Lower lobe of right lung (tissue), 2 donors: ENCODE results near the gene CTDSPL. TPM values are rescaled to one million over a fixed set of nuclear protein-coding genes. Genes with fewer than 3 reads are reported as not detected.

ENCODE experiments used
- ATAC-seq, 2 donors: fragments of 200-7000 bp; cut with Tn5 transposase; one replicate each; pipeline ENCODE4 v1.9.1; 2020 to 2022; ENCODE audit warnings: mild to moderate bottlenecking in 2 of 2, moderate library complexity in 2 of 2
- DNase-seq: peaks from one replicate; pipeline ENCODE4 v3.0.0-alpha.2; 2020
- H3K27ac ChIP-seq: fragments of 200-600 bp; one replicate; pipeline ENCODE4 v1.8.0; 2022
- H3K27me3 ChIP-seq: fragments of 200-600 bp; one replicate; pipeline ENCODE4 v1.8.0; 2022; ENCODE audit warnings: low read depth
- H3K36me3 ChIP-seq: fragments of 200-600 bp; one replicate; pipeline ENCODE4 v1.8.0; 2022; ENCODE audit warnings: mild to moderate bottlenecking
- H3K4me1 ChIP-seq: fragments of 200-600 bp; one replicate; pipeline ENCODE4 v1.8.0; 2022
- H3K4me3 ChIP-seq: fragments of 200-600 bp; one replicate; pipeline ENCODE4 v1.8.0; 2022; ENCODE audit warnings: mild to moderate bottlenecking
- H3K9me3 ChIP-seq: fragments of 200-600 bp; one replicate; pipeline ENCODE4 v1.8.0; 2022
- CTCF ChIP-seq: fragments of 200-600 bp; IDR thresholded peaks from one replicate; pipeline ENCODE4 v1.8.0; 2022; ENCODE audit warnings: antibody characterized with exemption, mild to moderate bottlenecking
- intact Hi-C: fragments of 100-400 bp; cut with DNase I; formaldehyde crosslinking; loops from one replicate; pipeline ENCODE4 v1.11.0; 2022
- total RNA-seq: library from RNA; stranded (reverse); fragmentation: NEBNext Ultra II Directional; extraction: Animal tissue kit (Norgen Biotek cat#: 25700); gene quantifications from one replicate; pipeline ENCODE4 v1.2.1, GENCODE V29; 2021
- donor health status: DM: no; HTN: yes; CAD: no; lungs with severe emphysema.

CTDSPL gene
- total RNA-seq, 1 donor from 2014 or later, result 60.3 TPM

- Histone ChIP-seq H3K27me3 (no peaks in the 10 kb centered on the region), H3K36me3 (peaks cover 47% of the 10 kb centered on the region), H3K4me1 (peaks cover 15% of the 10 kb centered on the region), H3K9me3 (no peaks in the 10 kb centered on the region), H3K4me3 (no peak overlapping the region), H3K27ac (no peak overlapping the region)
- ATAC-seq, result no peak
- no peak for TF ChIP-seq CTCF
- DNase-seq, result no peak
- intact Hi-C loops, result no loop called here
Measured at GRCh38 chr3:37973246-37974054, 111.8 kb downstream of the CTDSPL start.

- Histone ChIP-seq H3K4me1 (peaks cover 5% of the 10 kb centered on the region), H3K4me3 (no peak overlapping the region), H3K36me3 (peaks cover 47% of the 10 kb centered on the region), H3K27ac (no peak overlapping the region), H3K27me3 (no peaks in the 10 kb centered on the region), H3K9me3 (no peaks in the 10 kb centered on the region)
- intact Hi-C loops, result no loop called here
- ATAC-seq (peak; percentile 92 to 93), DNase-seq (peak; percentile 78)
- peak; percentile 83 for TF ChIP-seq CTCF
Measured at GRCh38 chr3:37974121-37975083, 112.7 kb downstream of the CTDSPL start.

- H3K9me3 ChIP-seq, result no peaks in the 10 kb centered on the region
- TF ChIP-seq CTCF, result no peak
- no peaks in the 10 kb centered on the region for H3K27me3 ChIP-seq
- peaks cover 57% of the 10 kb centered on the region for H3K36me3 ChIP-seq
- no peak overlapping the region for H3K4me3 ChIP-seq
- no peak for DNase-seq
- H3K27ac ChIP-seq, result no peak overlapping the region
- intact Hi-C loops, result no loop called here
- peak; percentile 59 to 65 for ATAC-seq
- H3K4me1 ChIP-seq, result no peaks in the 10 kb centered on the region
Measured at GRCh38 chr3:37979541-37980461, 118.1 kb downstream of the CTDSPL start.

- Histone ChIP-seq H3K27me3 (no peaks in the 10 kb centered on the region), H3K4me1 (no peaks in the 10 kb centered on the region), H3K4me3 (no peak overlapping the region), H3K9me3 (no peaks in the 10 kb centered on the region), H3K36me3 (peaks cover 49% of the 10 kb centered on the region), H3K27ac (no peak overlapping the region)
- ATAC-seq (no peak), DNase-seq (no peak)
- TF ChIP-seq CTCF, result no peak
- intact Hi-C loops, result no loop called here
Measured at GRCh38 chr3:37980462-37981347, 119.0 kb downstream of the CTDSPL start.
